AG10803 (cell line): ENCODE data around the gene KLHL36.

Source experiments
- DNase-seq: peaks from one replicate; pipeline ENCODE4 v3.0.0; 2010; ENCODE audit warnings: low read depth
- H3K4me3 ChIP-seq: 2 replicates; pipeline ENCODE4 v1.5.1; 2011; ENCODE audit warnings: mild to moderate bottlenecking, low read length, control low read depth
- TF ChIP-seq, protein P1 (sequence below): conservative IDR thresholded peaks from 2 replicates; pipeline ENCODE4 v1.5.1; 2011; ENCODE audit warnings: mild to moderate bottlenecking, low read length, control low read depth, inconsistent platforms

The KLHL36 gene

GRCh38 chr16:84611041-84611440 lies 37.3 kb upstream of the KLHL36 start:
- DNase-seq, result peak; percentile 69
- no peak overlapping the region for H3K4me3 ChIP-seq
- TF ChIP-seq, protein P1, sequence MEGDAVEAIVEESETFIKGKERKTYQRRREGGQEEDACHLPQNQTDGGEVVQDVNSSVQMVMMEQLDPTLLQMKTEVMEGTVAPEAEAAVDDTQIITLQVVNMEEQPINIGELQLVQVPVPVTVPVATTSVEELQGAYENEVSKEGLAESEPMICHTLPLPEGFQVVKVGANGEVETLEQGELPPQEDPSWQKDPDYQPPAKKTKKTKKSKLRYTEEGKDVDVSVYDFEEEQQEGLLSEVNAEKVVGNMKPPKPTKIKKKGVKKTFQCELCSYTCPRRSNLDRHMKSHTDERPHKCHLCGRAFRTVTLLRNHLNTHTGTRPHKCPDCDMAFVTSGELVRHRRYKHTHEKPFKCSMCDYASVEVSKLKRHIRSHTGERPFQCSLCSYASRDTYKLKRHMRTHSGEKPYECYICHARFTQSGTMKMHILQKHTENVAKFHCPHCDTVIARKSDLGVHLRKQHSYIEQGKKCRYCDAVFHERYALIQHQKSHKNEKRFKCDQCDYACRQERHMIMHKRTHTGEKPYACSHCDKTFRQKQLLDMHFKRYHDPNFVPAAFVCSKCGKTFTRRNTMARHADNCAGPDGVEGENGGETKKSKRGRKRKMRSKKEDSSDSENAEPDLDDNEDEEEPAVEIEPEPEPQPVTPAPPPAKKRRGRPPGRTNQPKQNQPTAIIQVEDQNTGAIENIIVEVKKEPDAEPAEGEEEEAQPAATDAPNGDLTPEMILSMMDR, result no peak

- no peak for DNase-seq
- no peak overlapping the region for H3K4me3 ChIP-seq
- TF ChIP-seq, protein P1, result no peak
Measured at GRCh38 chr16:84612686-84613085, 35.6 kb upstream of the KLHL36 start.

DNA sequence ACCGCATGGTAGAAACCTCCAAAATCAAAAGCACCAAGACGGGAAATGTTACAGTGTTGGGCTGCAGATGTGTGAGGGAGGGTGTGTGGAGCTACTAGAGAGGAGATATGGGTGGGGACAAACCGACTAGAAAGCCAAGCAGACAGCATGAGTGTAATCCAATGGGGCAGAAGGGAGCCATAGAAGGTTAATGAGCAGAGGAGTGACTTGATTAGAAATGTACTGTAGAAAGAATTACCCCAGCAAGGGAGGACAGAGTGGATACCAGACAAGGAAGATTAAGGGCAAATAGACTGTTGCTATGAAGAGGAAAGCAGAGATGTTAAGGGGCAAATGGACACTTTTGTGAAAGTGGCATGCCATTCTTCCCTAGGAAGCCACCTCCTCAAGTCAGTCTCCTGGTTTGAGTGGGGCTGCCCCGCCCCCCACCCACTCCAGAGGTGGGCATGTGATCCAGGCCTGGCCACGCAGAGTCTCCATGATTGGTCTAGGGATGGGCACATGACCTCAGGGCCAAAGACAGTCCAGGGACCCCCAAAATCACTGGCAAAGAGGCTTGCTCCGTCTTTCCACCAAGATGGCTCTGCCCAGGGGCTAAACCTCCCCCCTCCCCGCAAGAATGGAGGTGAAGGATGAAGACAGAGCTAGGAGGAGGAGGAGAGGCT lies 34.8 kb upstream of the KLHL36 start:
- no peak for DNase-seq
- H3K4me3 ChIP-seq, result no peak overlapping the region
- TF ChIP-seq, protein P1, result no peak

GRCh38 chr16:84614073-84614459 lies 34.2 kb upstream of the KLHL36 start:
- H3K4me3 ChIP-seq, result no peak overlapping the region
- TF ChIP-seq, protein P1, result no peak

DNA sequence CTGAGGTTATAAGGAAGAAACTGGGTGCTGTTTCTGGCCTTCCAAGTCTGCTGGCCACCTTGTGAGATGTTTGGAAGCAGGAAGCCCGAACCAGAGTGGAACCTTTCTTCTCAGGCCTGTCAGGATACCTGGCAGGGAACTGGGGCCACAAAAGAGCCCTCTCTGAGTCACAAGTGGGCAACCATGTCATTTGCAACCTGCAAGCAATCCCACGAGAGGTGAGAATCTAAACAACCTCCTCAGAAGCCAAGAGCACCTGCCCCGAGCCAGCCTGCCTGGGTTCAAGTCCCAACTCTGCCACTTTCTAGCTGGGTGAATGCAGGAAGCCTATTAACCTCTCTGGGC lies 33.7 kb upstream of the KLHL36 start:
- no peak for DNase-seq
- TF ChIP-seq, protein P1, result no peak
- no peak overlapping the region for H3K4me3 ChIP-seq

More at GRCh38 chr16:84614073-84614459, 34.2 kb upstream of the KLHL36 start:
- no peak for DNase-seq

GRCh38 chr16:84614968-84615813 lies 33.1 kb upstream of the KLHL36 start:
- H3K4me3 ChIP-seq, result peak overlapping the region; percentile 10
- TF ChIP-seq, protein P1, result no peak
- no peak for DNase-seq

GRCh38 chr16:84616515-84616914 lies 31.8 kb upstream of the KLHL36 start:
- peak overlapping the region; percentile 80 for H3K4me3 ChIP-seq
- no peak for DNase-seq

More at GRCh38 chr16:84616515-84616914, 31.8 kb upstream of the KLHL36 start:
- TF ChIP-seq, protein P1, result no peak
